Body of pancreas (tissue), 4 donors: ENCODE measurements around the gene RASSF5.

Experiments
- POLR2A ChIP-seq, 3 donors: fragments of 450-650 bp; IDR thresholded peaks; one replicate each; pipeline ENCODE4 v1.6.1; 2016; ENCODE audit warnings: antibody characterized with exemption in 3 of 3, mild to moderate bottlenecking in 2 of 3
- TF ChIP-seq, protein P1 (sequence below), 7 experiments: fragments of 450-650 bp in 4 of 7; fragments of 200-600 bp in 3 of 7; sonication (generic) in 3 of 7; IDR thresholded peaks; one replicate each; pipeline ENCODE4 v1.5.1; 2016 to 2019; ENCODE audit warnings: antibody characterized with exemption in 7 of 7

- TF ChIP-seq, protein P1, sequence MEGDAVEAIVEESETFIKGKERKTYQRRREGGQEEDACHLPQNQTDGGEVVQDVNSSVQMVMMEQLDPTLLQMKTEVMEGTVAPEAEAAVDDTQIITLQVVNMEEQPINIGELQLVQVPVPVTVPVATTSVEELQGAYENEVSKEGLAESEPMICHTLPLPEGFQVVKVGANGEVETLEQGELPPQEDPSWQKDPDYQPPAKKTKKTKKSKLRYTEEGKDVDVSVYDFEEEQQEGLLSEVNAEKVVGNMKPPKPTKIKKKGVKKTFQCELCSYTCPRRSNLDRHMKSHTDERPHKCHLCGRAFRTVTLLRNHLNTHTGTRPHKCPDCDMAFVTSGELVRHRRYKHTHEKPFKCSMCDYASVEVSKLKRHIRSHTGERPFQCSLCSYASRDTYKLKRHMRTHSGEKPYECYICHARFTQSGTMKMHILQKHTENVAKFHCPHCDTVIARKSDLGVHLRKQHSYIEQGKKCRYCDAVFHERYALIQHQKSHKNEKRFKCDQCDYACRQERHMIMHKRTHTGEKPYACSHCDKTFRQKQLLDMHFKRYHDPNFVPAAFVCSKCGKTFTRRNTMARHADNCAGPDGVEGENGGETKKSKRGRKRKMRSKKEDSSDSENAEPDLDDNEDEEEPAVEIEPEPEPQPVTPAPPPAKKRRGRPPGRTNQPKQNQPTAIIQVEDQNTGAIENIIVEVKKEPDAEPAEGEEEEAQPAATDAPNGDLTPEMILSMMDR (IDR thresholded peaks at IDR 0.05): no peak
- TF ChIP-seq POLR2A (IDR thresholded peaks at IDR 0.05): no peak
Measured at GRCh38 chr1:206534552-206534951, 27.2 kb downstream of the RASSF5 start.
